HG03095 (cell line): ENCODE measurements around the gene TOGARAM2.
"Not testable (repeated sequence)": the region's sequence is repeated elsewhere in the genome, so short reads cannot be mapped to it uniquely, and the experiment has no call there.

Experiments used
- ATAC-seq: cut with Tn5 transposase; IDR thresholded peaks from one replicate; pipeline ENCODE4 v1.9.1; 2021; ENCODE audit warnings: moderate library complexity; ENCODE audit not compliant: unreplicated experiment

Gene TOGARAM2

DNA sequence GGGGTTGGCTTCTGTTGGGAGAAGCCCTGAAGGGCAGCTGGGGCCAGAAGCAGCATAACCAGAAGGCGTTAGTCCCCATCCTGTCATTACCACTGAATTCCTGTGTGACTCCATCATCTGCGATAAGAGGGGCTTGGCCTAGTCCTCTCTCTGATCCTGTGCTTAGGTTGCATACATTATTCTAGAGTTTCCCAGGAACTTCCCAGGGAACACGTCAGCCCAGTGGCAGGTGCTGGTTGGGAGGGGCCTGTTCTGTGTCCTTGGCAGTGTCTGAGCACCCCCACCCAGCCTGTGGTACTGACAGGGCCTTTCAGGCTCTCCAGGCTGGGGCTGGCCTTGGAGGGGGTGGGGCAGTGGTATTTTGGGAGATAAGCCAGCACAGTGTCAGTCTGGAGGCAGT is 4.5 kb upstream of the TOGARAM2 start:
- ATAC-seq: no peak

DNA sequence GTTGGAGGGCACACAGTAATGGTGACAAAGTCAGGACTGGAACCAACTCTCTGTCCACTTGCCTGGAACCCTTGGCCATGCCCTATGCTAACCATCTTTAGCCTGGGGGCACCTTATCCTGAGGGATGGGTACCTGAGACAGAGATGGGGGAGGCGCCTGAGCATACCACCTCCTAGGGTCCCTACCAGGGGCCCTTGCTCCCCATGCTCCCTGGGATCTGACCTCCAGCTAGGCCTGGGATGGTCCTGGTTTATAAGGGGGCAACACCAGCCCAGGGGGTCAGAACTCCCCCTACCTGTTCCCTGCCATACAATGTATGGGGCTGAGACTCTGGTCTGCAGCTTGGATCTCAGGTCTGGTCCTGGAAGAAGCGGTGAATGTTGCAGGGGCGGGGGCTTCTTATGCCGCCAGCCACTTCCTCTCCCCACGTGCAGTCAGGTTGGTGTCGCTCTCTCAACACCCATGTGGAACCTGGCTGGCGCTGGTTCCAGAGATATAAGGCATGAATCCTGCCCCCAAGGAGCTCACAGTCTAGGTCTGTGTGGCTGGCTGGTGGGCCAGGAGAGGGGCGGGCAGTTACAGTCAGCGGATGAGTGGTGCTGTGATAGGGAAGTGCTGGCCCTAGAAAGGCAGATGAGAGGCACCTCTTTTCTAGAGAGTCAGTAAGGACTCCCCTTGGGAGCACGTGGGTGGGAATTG is 3.8 kb upstream of the TOGARAM2 start:
- ATAC-seq: no peak

DNA sequence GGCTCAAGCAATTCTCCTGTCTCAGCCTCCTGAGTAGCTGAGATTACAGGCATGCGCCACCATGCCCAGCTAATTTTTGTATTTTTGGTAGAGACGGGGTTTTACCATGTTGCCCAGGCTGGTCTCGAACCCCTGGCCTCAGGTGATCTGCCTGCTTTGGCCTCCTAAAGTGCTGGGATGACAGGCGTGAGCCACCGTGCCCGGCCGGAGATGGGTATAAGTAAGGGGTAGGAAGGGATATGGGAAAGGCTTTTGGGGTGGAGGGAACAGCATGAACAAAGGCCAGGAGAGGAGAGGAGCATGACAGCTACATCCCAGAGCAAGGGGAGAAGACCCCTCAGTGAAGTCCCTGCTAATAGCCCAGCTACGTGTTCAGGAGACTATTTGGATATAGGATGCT is 3.1 kb upstream of the TOGARAM2 start:
- ATAC-seq: not testable (repeated sequence)

DNA sequence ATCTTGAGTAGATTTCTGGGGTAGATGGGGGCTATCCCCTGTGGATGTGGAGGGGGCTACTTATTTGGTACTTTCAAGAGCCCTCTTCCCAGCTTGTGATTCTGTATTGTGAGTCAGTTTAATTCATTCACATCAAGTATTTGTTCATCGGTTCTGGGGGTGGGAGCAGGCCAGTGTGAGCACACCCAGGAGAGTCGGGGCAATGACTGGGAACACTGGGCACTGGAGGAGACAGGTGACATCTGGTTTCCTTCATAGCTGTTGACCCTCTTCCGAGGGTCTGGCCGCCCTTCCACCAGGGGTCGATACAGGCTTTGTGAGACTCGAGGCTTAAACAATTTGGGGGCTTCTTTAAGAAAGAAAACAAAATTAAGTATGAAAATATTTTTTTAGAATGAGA is 2.5 kb upstream of the TOGARAM2 start:
- no peak for ATAC-seq

DNA sequence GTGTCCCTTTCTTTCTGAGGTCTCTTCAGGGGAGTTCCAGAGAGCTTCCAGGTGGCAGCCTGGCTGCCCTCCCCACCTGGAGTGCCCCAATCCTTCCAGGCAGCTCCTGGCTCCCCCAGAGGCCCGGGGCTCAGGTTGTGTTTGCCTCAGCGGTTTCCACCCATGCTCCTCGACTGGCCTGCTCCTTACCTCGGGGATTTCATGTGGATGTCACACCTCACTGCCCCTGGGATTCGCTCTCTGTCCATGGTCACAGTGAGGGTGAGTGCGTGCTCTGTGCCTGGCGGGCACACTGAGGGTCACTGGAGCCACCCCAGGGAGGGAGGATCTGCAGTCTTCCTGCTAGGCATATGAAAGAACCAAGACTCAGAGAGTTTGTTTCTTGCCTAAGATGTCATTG is 2.1 kb upstream of the TOGARAM2 start:
- no peak for ATAC-seq

DNA sequence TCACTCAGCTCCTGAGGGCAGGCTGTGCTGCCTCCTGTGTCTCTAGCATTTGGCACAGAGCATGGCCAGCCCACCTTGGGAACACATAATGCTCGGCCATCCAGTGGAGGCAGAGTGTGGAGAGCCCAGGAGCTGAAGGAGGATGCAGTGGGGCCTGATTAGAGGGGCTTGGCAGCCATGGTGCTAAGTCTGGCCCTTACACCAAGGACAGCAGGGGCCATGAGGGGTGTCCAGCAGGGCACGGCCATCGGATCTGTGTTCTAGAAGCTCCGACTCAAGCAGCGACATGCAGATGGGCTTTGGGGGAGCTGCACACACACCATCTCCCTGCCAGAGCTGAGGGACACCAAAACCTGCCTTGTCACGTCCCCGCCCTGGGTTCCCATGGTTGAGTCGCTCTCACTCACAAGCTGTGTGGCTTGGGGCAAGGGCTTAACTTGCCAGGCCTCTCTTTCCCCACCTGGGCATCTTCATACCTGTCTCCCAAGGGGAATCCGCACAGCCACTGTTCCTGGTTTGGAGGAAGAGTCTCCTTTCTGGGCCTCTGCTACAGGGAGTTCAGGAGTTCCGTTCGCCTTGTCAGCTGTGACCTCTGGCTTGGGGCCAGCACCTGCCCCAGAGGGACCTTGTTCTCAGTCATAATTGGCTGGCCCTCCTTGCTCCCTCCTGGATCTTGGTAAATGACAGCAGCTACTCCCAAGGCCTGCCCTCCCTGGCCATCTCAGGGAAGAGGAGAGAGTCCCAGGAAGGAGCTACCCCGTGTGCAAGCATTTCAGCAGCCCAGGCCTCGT is 1.3 kb upstream of the TOGARAM2 start:
- ATAC-seq: no peak

DNA sequence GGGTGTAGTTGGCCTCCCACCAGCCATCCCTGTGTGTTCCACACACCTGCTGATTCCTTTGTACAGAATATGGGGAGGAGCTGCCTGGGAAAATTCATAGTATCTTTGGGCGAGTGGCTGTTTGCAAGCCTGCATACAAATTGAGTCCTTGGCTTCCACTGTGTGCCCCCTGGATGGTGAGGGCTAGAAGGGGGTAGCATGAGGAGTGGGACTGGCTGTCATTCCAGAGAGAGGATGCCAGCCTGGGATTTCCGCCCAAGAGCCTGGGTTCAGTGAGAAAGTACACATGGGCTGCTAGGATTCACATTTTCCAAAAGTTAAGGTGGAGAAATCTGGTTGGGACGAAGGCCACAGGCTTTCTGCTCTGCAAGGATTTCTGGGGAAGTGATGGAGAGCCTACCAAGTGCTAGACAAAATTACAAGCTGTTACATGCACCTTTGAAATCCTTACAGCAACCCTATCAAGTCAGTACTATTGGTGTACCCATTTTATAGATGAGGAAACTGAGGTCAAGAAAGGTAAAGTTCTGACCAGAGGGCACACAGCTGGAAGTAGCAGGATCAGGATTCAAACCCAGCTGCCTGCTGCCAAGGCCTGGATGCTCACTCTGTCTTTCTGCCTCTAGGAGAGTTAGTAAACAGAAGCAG is 606 bp upstream of the TOGARAM2 start:
- no peak for ATAC-seq

DNA sequence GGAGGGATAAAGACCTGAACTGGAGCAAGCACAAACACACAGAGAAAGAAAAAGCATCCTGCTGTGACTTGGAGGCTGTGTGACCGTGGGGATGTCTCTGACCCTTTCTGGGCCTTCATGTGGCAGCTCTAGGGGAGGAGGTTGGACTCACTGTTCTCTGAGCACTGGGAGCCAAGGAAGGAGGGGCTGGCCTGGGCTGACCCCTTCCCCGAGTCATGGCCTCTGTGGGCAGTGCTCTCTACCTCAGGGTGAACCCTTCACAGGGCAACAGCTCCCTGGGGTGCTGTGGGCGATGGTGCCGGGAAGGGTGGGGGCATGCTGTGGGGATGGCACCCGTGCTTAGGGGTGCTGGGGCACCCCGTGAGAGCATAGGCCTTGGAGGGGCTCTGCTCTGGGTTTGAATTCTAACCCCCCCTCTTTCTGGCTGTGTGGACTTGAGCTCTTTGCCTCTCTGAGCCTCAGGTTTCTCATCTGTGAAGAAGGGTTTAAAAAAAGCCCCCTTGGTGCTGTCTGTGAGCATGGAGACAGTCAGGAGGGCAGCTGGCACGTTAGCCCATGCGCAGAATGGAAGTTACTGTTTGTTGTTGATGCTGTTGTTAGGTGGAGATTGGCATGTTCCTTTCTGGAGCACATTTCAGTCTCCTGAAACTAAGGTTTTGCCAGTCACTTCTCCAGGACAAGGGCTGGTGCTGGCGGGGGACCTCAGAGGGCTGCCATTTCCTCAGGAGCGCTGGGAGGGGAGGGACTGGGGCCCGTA is 700 bp downstream of the TOGARAM2 start:
- ATAC-seq: no peak

DNA sequence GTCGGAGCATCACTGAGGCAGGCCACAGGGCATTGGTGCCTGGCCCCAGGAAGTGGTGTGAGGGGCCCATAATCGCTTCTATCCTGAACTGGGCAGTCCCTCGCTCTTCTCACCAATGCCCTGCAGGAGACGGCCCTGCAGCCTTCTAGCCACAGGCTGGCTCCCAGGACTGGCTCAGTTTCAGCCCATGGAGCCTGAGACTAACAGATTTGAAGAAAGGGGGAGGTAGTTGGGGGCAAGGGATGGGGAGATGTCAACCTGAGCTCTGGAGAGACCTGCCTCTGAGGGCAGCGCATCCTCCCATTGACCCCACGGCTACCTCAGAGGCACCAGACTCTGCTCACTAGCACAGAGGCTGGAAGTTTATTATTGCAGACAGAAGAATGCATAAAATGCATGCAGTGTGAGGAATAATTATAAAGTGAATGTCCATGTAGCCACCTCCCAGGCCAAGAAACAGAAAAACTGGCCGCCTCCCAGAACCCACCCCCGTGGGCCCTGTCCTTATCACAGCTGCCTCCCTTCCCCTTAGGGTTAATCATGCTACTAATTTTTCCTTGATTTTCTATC is 1.4 kb downstream of the TOGARAM2 start:
- ATAC-seq: no peak

DNA sequence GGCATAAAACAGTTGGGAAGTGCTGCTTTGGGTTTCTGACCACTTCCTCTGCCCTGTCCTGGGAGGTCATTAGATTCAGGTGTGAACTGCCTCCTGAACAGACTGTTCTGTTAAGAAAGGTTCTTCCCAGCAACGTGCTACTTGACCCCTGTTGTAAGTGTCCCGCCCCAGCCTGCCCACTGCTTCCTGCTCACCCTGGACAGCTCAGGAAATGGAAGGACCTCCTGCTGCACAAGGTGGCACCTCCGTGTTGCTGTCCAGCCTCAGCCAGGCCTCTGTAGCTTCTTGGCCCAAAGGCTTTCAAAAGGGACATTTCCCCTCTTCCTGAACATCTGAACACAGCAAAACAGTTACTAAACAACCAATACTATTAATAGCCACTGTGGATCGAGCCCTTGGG is 5.3 kb downstream of the TOGARAM2 start:
- no peak for ATAC-seq

DNA sequence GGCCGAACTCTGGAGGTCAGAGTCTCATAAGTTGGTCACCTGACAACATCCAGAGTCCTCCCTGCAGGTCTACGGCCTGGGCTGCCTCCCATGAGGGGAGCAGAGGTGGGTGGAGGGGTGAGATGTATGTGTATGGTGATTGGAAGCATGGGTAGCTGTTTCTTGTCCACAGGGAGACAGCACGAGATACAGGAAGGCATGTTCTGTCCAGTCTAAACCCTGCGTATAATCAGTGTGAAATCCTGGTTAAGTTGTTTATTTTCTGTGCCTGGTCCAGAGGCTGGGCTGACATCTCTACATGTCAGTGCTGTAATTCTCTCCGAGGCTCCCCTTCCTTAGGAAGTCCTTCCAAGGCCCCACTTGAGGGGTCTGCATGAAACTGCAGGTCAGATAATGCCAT is 8.9 kb downstream of the TOGARAM2 start:
- no peak for ATAC-seq

DNA sequence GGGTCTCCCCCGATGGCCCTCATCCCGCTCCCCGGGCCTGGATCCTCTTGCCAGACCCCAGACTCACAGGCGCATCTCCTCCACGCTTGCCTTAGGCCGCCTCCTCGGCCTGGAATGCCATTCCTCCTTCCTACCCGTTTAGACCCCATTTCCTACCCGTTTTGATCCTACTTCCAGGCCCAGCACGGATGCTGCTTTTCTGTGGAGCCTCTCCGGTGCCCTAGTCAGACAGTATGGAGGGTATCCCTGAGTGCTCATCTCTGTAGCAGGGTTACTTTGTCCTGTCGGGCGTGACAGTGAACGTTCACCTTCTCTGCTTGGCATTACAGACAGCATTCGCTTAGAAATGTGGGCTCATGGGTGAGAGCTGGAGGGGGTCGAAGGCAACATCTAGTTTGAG is 9.3 kb downstream of the TOGARAM2 start:
- ATAC-seq: no peak

DNA sequence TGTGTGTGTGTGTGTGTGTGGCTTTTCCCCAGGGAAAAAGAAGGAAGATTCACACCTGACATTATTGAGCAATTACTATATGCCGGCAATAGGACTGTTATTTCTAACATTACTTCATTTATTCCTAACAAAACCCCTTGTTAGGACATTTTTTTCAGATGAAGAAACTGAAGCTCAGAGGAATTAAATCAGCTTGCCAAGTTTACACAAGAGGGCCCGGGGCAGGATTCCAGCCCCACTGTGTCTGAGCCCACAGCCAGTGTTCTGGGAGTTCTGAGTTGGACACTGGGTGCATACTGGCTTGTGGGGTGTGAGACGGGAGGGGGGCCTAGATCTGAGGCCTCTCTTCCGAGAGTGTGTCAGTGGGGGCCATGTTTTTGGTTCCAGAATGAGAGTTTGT is 9.9 kb downstream of the TOGARAM2 start:
- ATAC-seq: no peak

DNA sequence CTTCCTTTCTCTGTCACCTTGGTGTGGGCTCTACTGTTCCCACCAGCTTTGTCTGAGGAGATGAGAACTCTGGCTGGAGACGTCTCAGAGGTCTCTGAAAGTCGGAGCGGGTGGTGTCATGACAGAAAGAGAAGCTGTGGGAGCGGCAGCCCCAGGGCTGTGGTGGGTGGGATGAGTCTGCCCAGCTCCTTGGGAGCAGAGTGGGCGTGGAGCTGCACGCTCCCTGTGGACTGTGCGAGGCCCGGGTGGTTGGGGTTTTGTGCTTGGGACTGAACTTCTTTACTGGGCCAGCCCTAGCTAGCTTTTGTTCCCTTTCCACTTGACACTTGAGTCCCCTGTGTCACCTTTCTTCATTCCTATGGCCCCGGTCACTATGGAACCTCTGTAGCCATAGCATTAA is 10.4 kb downstream of the TOGARAM2 start:
- ATAC-seq: no peak

DNA sequence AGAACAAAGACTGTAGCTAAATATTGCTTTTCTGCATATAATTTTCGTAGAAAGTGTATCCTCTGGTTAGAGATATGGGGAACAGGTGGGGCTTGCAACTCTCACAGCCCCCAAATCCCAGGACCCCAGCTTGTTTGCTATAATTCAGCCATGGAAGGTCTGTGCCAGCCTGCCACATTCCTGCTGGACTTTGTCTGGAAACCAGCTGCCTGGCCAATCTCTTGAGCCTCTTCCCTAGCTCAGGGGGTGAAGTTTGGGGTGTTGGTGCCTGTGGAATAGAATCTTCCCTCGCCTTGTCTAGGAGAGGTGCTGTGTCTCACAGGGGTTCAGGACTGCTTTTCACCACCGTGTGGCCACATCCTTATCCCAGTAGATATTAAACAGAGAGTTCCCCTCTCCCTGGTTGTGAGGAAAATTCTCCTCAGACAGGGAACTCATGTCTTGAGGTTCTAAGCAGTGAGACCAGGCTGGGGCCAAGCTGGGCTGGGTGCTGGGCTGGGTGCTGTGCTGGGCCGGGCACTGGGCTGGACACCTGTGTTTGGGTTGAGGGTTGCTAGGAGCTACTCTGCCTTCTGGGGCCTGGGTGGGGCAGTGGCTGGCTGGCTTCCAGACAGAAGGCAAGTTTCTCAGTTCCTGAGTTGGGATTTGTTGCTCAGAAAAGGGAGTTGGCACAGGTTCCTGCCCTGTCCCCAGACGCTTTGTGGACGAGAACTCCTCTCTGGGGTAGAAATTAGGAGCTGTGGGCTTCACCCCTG is 12.3 kb downstream of the TOGARAM2 start:
- no peak for ATAC-seq

DNA sequence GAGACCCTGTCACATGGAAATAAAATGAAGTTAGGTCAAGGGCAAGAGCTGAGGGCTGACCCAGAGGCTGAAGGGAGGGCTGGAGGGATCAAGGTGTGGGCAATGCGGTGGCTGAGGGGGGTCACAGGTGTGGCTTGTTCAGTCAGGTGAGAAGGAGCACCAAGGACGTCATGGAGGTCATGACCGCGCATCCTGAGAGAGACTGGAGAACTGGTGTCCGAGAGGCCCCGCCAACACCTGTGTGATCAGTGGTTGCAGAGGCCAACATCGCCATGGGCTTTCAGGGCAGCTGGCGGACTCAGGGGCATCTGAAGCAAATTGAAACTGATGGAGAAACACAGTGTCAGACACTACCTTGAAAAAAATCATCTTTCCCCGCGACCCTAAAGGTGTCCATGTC is 13.0 kb downstream of the TOGARAM2 start:
- ATAC-seq: no peak

DNA sequence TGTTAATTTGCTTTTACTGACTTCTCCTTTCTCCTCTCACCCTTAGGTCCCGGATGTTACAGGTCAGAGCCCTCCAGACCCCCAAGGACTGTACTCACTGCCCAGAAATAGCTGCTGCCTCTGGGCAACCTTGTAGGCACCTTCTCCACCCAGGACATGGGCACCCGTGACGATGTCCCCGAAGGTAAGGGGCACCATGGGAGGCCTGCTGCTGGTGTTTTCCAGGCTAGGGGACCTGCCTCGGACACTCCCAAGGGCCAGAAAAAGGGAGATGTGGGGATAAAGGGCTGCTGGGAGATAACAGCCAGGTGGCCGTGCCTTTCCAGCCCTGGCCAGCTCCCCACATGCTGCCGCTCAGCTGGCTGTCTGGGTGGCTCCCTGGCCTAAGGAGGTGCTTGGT is 13.6 kb downstream of the TOGARAM2 start:
- no peak for ATAC-seq

DNA sequence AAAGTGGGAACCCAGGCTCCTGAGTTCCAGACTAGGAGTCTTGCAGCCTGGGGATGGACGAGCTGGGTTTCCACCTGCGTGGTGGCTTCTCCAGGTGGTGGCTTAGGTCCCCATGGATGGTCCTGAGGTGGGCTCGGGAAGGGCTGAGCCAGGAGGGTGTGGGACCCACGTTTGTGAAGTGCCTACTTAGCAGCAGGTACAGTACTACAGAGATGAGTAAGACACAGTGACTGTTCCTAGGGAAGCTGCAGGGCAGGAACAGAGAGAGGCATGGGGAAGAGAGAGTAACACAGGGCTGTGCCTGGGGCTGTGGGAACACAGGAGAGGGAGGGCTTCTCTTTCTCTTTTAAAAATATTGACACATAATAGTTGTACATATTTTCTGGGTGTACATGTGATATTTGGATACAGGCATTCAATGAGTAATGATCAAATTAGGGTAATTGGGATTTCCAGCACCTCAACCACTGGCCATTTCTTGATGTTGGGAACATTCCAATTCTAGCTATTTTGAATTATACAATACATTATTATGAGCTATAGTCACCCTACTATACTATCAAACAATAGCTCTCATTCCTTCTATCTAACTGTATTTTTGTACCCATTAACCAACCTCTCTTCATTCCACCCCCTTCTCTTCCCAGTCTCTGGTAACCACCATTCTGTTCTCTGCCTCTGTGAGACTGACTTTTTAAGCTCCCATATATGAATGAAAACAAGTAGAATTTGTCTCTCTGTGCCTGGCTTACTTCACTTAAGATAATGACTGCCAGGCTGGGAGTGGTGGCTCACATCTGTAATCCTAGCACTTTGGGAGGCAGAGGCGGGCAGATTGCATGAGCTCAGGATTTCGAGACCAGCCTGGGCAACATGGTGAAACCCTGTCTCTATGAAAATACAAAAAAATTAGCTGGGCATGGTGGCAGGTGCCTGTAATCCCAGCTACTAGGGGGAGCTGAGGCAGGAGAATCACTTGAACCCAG is 15.0 kb downstream of the TOGARAM2 start:
- ATAC-seq: no peak

DNA sequence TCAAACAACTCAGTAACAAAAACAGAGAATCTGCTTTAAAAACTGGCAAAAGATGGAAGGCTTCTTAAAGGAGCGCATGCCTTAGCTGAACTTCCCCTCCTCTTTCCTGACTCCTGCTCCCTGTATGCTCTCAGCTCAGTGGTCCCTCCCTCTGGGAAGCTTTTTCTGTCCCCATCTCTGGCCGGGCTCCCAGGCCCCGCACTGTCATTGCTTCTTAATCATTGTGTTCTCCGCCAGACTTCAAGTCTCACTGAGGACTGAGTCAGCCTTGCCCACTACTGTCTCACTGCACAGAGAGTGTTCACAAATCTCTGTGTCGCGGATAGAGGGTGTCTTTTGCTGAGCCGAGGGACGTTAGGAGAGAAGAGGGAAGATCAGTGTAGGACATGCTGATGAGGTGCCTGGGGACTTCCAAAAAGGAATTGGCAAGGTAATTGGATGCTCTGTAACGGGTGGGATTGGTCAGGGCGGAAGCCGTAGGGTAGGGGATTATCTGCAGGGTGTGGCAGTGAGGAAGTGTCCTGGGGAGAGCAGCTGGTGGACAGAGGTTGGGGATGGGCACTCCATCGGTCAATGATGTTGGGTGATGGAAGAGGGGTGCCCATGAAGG is 16.2 kb downstream of the TOGARAM2 start:
- no peak for ATAC-seq
